K562 (cell line): ENCODE data around the gene SMAD7. TPM values are rescaled to one million over a fixed set of nuclear protein-coding genes. Genes with fewer than 3 reads are reported as not detected.
A peak's percentile ranks its signal among the peaks of the same experiment; 100 is the strongest.

Experiments used
- ATAC-seq: fragments of 200-7000 bp; cut with Tn5 transposase; 3 replicates; pipeline ENCODE4 v1.9.1; 2020; ENCODE audit warnings: moderate library complexity
- BruUV-seq: library from RNA; stranded (reverse); fragments of 400-500 nt; replicated peaks from 2 replicates; lab custom pipeline; 2021; lab: Mats Ljungman, UMichigan
- CTCF ChIA-PET: fragments of 300-600 bp; formaldehyde crosslinking; extraction: SDS; loops from one replicate; lab custom pipeline; 2021; ENCODE audit warnings: low intra/inter-chr PET ratio; lab: Yijun Ruan, JAX
- POLR2A ChIA-PET: fragments of 300-600, 350-650 bp; sonication (Branson Sonifier 250); formaldehyde crosslinking; extraction: SDS; loops from one replicate; lab custom pipeline; 2021; ENCODE audit warnings: antibody characterized with exemption, inconsistent platforms; lab: Yijun Ruan, JAX
- DNase-seq, 4 experiments: peaks; one replicate each; pipeline versions ENCODE4 v3.0.0 to v3.0.0-alpha.2; 2011 to 2018; ENCODE audit warnings: low spot score in 3 of 4, mixed read lengths in 3 of 4; ENCODE audit errors: extremely low read depth in 1 of 4
- FAIRE-seq: peaks from 2 replicates; lab custom pipeline; 2011; peaks lifted over from hg19 to GRCh38; lab: Jason Lieb, UNC
- H2AFZ ChIP-seq: 2 replicates; pipeline ENCODE4 v1.6.0; 2011; ENCODE audit warnings: low read depth, low read length, control low read depth, inconsistent platforms
- H3K27ac ChIP-seq: fragments of 200-600 bp; 3 replicates; pipeline ENCODE4 v1.8.0; 2011; ENCODE audit warnings: low read depth, mild to moderate bottlenecking, control low read depth, inconsistent platforms, low read length, moderate library complexity, mixed read lengths; ENCODE audit errors: extremely low read depth
- H3K27me3 ChIP-seq, 2 experiments: fragments of 300-600 bp in 1 of 2; 2 replicates in 1 of 2; 3 replicates in 1 of 2; pipeline versions ENCODE4 v1.6.0 to v1.8.0; 2011; ENCODE audit warnings: inconsistent platforms in 2 of 2, low read length in 2 of 2, mild to moderate bottlenecking in 1 of 2, mixed read lengths in 1 of 2, moderate library complexity in 1 of 2; ENCODE audit not compliant: control insufficient read depth in 2 of 2, insufficient read depth in 2 of 2
- H3K36me3 ChIP-seq: fragments of 300-600 bp; 3 replicates; pipeline ENCODE4 v1.8.0; 2011; ENCODE audit warnings: mild to moderate bottlenecking, low read length, inconsistent platforms; ENCODE audit not compliant: control insufficient read depth, insufficient read depth
- H3K4me1 ChIP-seq, 2 experiments: fragments of 200-600 bp in 1 of 2; replicated peaks in 1 of 2; 2 replicates in 1 of 2; 3 replicates in 1 of 2; pipeline versions ENCODE4 v1.5.1 to v1.8.0; 2011; ENCODE audit warnings: inconsistent platforms in 2 of 2, low read length in 2 of 2, mild to moderate bottlenecking in 1 of 2, mixed read lengths in 1 of 2, moderate library complexity in 1 of 2; ENCODE audit not compliant: control insufficient read depth in 2 of 2, insufficient read depth in 2 of 2
- H3K4me2 ChIP-seq: 2 replicates; pipeline ENCODE4 v1.6.1; 2011; ENCODE audit warnings: low read length, control low read depth, inconsistent platforms, mixed read lengths; ENCODE audit not compliant: insufficient read depth
- H3K4me3 ChIP-seq: fragments of 200-600 bp; sonication (generic), shearing (Covaris generic); 2 replicates; pipeline ENCODE4 v1.5.1; 2016; ENCODE audit warnings: control low read depth, inconsistent platforms
- H3K79me2 ChIP-seq: fragments of 200-600 bp; 3 replicates; pipeline ENCODE4 v1.8.0; 2011; ENCODE audit warnings: low read length, inconsistent platforms; ENCODE audit not compliant: control insufficient read depth, insufficient read depth
- H3K9ac ChIP-seq, 2 experiments: 2 replicates each; pipeline versions ENCODE4 v1.6.0 to v1.6.1; 2011; ENCODE audit warnings: low read depth in 2 of 2, low read length in 2 of 2, control low read depth in 1 of 2, inconsistent platforms in 1 of 2, mild to moderate bottlenecking in 1 of 2, mixed read lengths in 1 of 2; ENCODE audit not compliant: insufficient read depth in 1 of 2
- H3K9me1 ChIP-seq: one replicate; pipeline ENCODE4 v1.6.0; 2011; ENCODE audit warnings: inconsistent platforms, mild to moderate bottlenecking, low read length, moderate library complexity; ENCODE audit not compliant: control insufficient read depth, insufficient read depth
- H3K9me3 ChIP-seq: replicated peaks from 2 replicates; pipeline ENCODE4 v1.5.1; 2011; ENCODE audit warnings: low read depth, low read length, inconsistent platforms; ENCODE audit not compliant: control insufficient read depth, insufficient read depth
- H4K20me1 ChIP-seq: replicated peaks from 2 replicates; pipeline ENCODE4 v1.6.1; 2011; ENCODE audit warnings: low read length, inconsistent platforms, mixed read lengths; ENCODE audit not compliant: control insufficient read depth, insufficient read depth
- ATF2 ChIP-seq: sonication (generic); formaldehyde crosslinking; IDR thresholded peaks from 2 replicates; pipeline ENCODE4 v1.8.1; 2022; ENCODE audit warnings: missing genetic modification reagents
- CEBPB ChIP-seq: fragments of 450-650 bp; IDR thresholded peaks from 2 replicates; pipeline ENCODE4 v1.6.1; 2016; ENCODE audit warnings: missing genetic modification characterization, missing compliant biosample characterization
- CEBPG ChIP-seq, 3 experiments: fragments of 200-800 bp in 1 of 3; sonication (Bioruptor generic) in 1 of 3; sonication (generic) in 1 of 3; formaldehyde crosslinking in 1 of 3; IDR thresholded peaks in 2 of 3; conservative IDR thresholded peaks in 1 of 3; 2 replicates each; pipeline versions ENCODE4 v1.6.1 to v1.8.0; 2016 to 2022; ENCODE audit warnings: missing compliant biosample characterization in 2 of 3, missing genetic modification characterization in 2 of 3, mild to moderate bottlenecking in 1 of 3, missing genetic modification reagents in 1 of 3
- RNF219 ChIP-seq: fragments of 250-450 bp; sonication (Bioruptor Pico); IDR thresholded peaks from 2 replicates; pipeline ENCODE4 v1.5.0; 2022; ENCODE audit warnings: mild to moderate bottlenecking
- WGBS: fragments of 100-300 bp; shearing (Covaris generic); methylation state at CpG from one replicate; pipeline ENCODE4 v1.1.6; 2016; ENCODE audit warnings: low coverage, mixed read lengths; ENCODE audit not compliant: insufficient coverage; ENCODE audit errors: missing lambda C conversion rate; 5-methylcytosine and 5-hydroxymethylcytosine counted together
- in situ Hi-C: fragments of 300-500 bp; cut with MboI; formaldehyde crosslinking; loops from 4 replicates; pipeline ENCODE4 v1.15.0; 2018; ENCODE audit warnings: inconsistent platforms, mixed read lengths
- intact Hi-C: fragments of 100-400 bp; cut with micrococcal nuclease; formaldehyde crosslinking; loops from 2 replicates; pipeline ENCODE4 v1.14.2; 2022
- polyA plus RNA-seq, 8 experiments: library from polyadenylated mRNA; depleted of rRNA in 4 of 8; stranded (reverse) in 5 of 8; unstranded in 3 of 8; fragments of >200 nt; fragmentation: Nextera tagmentation in 2 of 8; fragmentation: Illumina TruSeq in 1 of 8; extraction: Ambion mirVana in 2 of 8; extraction: Trizol in 1 of 8; gene quantifications; 2 replicates each; pipeline versions ENCODE4 v1.2.1 to v1.2.3, GENCODE V29; 2011 to 2014; ENCODE audit warnings: inconsistent platforms in 1 of 8, missing spikeins in 1 of 8
- total RNA-seq, 7 experiments: library from RNA; depleted of rRNA in 6 of 7; stranded (reverse); fragments of >200 nt in 6 of 7; fragmentation: Illumina TruSeq in 2 of 7; extraction: Trizol in 2 of 7; gene quantifications; 2 replicates each; pipeline versions ENCODE4 v1.2.1 to v1.2.3, GENCODE V29; 2011 to 2021; ENCODE audit warnings: low replicate concordance in 1 of 7

The SMAD7 gene
- total and polyA plus RNA-seq, 9 of the 15 experiments (the other 6 are each of a cell fraction or from before 2014, with no cell fraction given) = 0.13 to 3.0 (median 1.6) TPM

DNA sequence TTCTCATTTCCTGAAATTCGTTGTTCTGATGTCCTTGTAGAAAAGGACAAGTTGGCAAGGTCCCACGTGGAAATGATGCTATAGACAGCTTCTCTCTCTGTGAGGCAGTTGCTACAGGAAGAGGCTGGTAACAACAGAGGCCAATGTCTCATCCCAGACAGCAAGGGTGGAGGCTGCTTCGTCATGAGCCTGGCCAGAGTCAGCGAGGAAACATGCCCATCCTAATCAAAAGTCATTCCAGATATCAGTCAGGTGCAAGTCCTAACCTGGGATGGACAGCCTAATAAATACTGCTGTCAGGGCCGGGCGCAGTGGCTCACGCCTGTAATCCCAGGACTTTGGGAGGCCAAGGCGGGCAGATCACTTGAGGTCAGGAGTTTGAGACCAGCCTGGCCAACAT lies 6.4 kb upstream of the SMAD7 start (continued):
- TF ChIP-seq ATF2 = no peak

GRCh38 chr18:48956356-48956755 lies 5.6 kb upstream of the SMAD7 start:
- Histone ChIP-seq H4K20me1 (no peaks in the 10 kb centered on the region), H3K27me3 (no peaks in the 10 kb centered on the region), H3K9me3 (no peaks in the 10 kb centered on the region), H3K27ac (no peak overlapping the region), H3K4me2 (no peak overlapping the region), H3K4me3 (no peak overlapping the region), H3K4me1 (peaks cover 20 to 21% of the 10 kb centered on the region in 2 experiments; a peak in 4 of 5 replicates), H3K36me3 (no peaks in the 10 kb centered on the region), H3K9ac (no peak overlapping the region), H3K9me1 (no peaks in the 10 kb centered on the region), H2AFZ (no peak overlapping the region), H3K79me2 (no peaks in the 10 kb centered on the region)
- ATAC-seq (no peak), FAIRE-seq (no peak), DNase-seq (no peak)
- BruUV-seq = no TSS peak
- ChIA-PET POLR2A (no interaction called here), CTCF (no interaction called here)
- 25% methylated on average over 1 of the region's 1 CpG for WGBS
- in situ Hi-C loops (no loop called here), intact Hi-C loops (no loop called here)
- peak; percentile 62 for TF ChIP-seq CEBPB (tag)
- no peak for TF ChIP-seq CEBPG (CRISPR knock-in tag; IDR thresholded peaks at IDR 0.05)
- 0 out of 4 replicates have a peak, but pooled peaks of 1 of the 2 experiments have one; percentile 11 for TF ChIP-seq CEBPG (tag; conservative IDR thresholded peaks at IDR 0.05 in 1 of 2, IDR thresholded peaks at IDR 0.05 in 1 of 2)
- TF ChIP-seq RNF219 = no peak
